NCI-H1694 (cell line): Measurements from ENCODE around the gene RFX6.

ENCODE experiments used
- DNase-seq: peaks from one replicate; lab custom pipeline; 2025; lab: John Stamatoyannopoulos, UW

RFX6 gene

GRCh38 chr6:116895935-116896334 is 18.9 kb downstream of the RFX6 start:
- no peak for DNase-seq

DNA sequence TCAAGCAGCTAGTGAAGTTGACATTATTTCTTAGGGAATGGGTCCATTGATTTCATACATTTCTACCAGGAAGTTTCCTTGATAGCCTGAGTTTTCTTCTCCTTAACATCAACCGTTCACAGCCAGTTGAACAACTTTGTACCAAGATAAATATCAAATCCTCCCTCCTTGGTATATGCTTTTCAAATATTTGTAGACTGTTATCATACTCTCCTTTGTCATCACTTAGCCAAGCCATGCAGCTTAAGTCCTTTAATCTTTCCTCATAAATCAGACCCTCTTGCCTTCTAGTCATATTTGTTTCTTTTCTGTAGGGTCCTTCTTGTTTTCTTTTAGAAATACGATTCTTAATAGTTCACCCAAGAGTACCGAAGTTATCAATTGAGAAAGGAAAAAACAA is 25.6 kb downstream of the RFX6 start:
- DNase-seq, result no peak

DNA sequence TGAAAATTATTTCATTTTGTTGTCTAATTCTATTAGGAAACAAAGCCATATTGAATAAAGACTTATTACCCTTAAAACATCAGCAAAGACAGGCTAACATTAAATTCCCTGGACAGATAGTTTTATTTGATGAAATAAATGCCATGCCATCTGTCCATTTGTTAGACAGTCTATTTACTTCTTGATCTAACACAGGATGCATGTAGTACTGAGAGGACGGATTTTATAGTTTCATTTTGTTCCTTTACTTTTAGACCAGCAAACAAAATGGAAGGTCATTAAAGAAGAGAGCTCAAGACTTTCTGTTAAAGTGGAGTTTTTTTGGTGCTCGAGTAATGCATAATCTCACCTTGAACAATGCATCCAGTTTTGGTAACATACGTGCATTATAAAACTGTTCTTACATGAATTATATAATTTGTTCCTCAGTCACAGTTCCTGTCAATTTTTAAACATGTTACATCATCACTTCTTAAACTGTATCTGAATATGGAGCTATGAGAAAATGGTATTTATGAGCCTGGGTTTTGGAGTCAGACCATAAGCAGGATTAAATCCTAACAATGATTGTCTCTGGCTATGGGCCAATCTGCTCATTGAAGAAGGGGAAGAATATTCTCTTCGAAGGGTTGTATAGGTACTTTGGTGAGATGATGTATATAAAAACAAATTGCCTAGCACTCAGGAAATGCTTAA is 46.0 kb downstream of the RFX6 start:
- DNase-seq, result no peak

DNA sequence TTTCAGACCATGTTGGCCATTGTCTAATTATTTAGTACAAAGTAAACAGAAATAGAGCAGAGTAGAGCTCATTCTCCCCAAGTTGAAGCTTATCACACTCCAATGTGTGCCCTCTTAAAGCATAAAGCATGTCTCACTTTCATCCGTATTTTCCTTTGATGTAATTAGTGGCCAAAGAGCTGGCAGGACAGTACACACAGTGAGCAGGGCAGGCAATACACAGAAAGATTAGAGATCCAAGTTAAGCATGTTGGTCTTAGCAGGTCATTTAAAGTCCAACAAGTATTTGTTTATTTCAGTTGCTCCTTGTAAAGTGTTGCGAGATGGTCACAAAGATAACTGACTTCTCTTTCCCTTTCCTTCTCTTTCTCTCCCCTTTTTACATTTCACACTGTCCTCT is 47.2 kb downstream of the RFX6 start:
- DNase-seq, result no peak

DNA sequence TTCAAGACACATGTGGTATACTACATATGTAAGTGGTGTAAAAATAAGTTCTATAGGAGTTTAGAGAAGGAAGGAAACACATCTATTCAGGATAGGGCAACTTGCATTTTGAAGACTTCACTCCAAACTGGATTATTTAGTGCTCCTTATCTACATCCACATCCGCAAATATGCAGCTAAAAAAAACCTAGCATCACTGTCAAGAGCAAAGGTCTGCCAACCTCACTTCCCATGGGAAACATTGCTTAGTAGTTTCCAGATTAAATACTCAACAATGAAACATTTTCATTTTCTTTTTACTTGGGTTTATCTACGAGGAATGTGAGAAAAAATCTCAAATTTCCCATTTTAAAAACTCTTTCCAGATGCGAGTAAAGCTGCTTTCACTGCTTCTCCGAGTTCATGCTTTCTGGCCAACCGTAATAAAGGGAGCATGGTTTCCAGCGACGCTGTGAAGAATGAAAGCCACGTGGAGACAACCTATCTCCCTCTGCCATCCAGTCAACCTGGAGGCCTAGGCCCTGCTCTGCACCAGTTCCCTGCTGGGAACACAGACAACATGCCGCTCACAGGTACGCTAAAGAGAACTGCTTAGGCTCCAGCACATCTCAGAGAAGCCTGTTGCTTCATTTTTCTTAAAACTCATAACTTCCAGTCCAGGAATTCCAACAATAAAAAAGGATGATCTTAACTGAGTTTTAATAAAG is 48.2 kb downstream of the RFX6 start:
- DNase-seq, result no peak

DNA sequence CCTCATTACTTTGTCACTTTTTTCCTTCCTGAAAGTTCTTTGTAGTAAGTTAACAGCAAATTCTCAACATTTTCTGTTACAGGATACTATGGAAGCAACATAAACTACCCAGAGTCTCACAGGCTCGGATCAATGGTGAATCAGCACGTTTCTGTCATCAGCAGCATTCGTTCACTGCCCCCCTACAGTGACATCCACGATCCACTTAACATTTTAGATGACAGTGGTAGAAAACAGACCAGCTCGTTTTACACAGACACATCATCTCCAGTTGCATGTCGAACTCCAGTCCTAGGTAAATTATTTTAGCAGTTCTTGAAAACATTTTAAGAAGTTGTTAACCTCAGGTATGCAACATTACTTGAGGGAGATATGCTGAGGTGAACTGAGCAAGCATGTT is 51.6 kb downstream of the RFX6 start:
- no peak for DNase-seq

DNA sequence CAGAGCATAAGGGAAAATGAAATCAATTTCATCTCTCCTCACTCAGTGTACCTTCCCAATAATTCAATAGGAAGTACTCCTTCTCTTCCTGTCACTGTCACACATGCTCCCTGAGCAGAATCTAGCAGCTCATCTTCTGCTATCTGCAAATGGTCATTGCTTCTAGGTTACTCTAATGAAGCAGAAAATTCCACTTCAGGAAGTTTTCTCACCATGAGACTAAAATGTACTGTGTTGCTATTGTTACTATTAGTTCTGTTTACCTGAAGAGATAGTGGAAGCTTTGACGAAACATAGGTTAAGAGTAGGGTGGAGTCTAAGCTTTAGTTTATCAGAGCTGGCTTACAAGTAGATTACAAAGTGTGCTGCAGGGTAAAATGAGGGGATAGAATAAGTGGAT is 52.8 kb downstream of the RFX6 start:
- DNase-seq, result no peak

GRCh38 chr6:116931456-116931855 is 54.4 kb downstream of the RFX6 start:
- no peak for DNase-seq

DNA sequence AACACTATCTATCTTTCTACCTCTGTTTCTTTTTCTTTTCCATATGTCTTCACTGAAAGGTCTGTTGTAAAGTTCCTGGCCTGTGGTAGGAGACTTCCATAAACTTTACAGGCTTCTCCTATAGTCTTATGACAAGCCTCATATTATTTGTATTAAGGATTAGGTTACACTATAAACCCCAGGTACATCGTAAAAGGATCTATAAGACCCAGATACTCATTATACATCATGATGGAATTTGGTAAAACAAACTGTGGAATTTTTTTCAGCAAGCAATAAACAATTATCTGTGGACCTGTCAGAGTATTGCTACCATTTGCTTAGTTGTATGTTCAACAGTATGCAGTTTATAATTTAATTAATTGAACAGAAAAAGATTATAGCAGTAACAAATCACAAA is 55.5 kb downstream of the RFX6 start:
- DNase-seq, result no peak

DNA sequence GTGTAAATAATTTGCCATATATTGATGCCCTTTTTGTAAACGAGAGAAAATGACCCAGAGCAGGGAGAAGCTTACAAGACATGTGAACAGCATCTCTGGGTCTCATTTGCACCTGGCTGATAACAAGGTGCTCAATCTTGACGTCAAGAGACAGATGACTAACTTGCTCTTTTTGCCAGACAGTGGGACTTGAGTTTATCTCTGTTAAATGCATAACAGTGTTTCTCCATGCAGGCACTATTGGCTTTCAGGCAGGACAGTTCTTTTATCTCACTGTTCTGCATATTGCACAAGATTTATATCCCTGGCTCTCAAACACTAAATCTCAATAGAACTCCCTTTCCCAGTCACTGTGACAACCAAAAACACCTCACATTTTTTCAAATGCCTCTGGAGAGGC is 56.4 kb downstream of the RFX6 start:
- no peak for DNase-seq

DNA sequence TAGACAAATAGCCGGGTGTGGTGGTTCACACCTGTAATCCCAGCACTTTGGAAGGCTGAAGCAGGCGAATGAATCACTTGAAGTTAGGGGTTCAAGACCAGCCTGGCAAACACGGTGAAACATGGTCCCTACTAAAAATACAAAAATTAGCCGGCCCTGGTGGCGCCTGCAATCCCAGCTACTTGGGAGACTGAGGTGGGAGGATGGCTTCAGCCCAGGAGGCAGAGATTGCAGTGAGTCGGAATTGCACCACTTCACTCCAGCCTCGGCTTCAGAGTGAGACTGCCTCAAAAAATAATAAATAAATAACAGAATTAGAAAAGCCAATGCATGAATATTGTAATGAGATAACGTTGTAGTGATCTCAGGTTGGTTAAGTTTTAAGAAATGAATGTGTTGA is 61.3 kb downstream of the RFX6 start:
- DNase-seq, result no peak

GRCh38 chr6:116941727-116942126 is 64.7 kb downstream of the RFX6 start:
- DNase-seq, result no peak

- no peak for DNase-seq
Observed at GRCh38 chr6:116945809-116946208, 68.8 kb downstream of the RFX6 start.

DNA sequence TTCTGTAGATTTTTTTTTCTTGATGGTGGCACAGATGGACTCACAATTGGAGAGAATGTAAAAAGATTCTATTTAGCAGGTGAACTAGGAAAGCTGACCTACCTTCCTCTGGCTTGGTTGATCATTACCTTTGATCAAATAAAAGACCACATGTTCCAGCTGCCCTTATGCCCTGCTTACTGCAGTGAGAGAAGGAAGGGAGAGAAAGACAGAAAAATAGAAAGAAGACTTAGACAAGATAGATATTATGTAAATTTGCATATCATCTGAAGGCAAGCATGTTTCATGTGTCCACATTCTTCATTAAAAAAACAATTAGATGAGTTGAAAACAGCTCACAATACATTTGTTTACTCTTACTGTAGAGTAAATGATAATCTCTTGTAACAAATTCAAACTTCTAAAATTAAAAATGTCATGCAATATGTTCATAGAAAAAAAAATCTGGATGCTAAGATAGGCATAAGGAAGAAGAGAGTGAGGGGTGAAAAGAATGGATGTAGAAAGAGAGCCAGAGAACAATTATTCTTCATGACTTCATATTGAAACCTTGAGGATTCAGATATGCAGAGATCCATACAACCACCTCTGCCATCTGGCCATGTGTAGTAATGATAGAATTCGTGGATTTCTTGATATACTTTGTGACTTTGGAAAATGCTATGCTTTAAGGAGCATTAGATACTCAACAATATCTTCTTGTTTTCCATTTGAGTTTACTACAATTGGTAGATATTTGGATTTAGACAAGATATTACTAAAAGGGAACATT is 71.7 kb downstream of the RFX6 start:
- no peak for DNase-seq

DNA sequence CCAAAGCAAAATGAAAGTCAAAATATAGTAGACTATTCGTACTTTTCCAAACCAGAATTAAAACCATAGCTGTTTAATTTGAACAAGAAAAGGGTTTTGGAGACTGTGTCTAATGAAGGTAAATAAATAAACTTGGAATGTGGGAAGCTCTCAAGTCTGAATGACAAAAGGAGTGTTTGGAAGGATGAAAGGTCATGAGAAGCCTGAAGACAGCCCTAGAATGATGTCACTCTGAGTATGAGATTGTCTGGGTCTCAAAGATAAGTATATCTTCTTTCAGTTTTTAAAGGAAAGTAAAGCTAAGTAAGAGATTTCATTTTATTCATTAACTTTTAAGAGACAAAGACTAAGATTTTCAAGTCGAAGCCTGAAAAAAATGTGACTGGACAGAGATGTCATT is 72.9 kb downstream of the RFX6 start:
- DNase-seq, result no peak

DNA sequence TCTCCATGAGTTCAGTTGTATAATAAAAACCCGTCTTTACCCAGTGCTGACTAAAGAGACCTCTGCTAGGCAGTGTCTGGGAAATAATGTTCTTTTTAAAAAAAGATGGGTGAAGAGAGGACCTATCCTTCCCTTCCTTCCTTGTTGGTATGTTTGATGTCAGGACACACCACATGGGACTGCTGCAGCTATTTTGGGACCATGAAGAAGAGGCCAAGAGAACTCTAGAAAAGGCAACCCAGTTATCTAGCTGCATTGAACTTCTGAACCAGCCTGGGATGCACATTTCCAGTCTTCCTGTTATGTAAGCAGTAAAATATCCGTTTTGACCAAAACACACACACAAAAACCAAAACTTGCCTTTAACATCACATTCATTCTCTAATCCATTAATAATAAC is 77.3 kb downstream of the RFX6 start:
- DNase-seq, result no peak

- no peak for DNase-seq
Observed at GRCh38 chr6:116954938-116955337, 77.9 kb downstream of the RFX6 start.

DNA sequence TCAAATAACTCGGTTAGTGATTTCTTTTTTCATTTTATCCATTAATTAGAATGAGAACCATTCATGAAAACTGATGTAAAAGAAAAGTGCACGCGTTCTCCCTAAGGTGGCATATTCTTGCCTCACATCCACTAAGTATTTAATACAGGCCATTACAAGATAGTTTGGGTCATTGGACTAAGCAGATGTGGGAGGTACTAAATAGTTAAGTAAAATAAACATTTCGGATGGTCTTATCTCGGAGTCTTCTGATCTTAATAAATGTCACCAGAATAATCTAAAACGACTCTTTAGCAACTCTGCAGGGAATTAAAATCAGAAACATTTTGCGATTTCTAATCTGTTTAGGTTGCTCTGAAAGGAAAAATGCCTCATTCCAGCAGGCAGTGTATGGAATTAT is 78.7 kb downstream of the RFX6 start:
- DNase-seq, result no peak

GRCh38 chr6:116963972-116964371 is 86.9 kb downstream of the RFX6 start:
- no peak for DNase-seq

GRCh38 chr6:116966675-116967576 is 89.9 kb downstream of the RFX6 start:
- no peak for DNase-seq

- peak; percentile 15 for DNase-seq
Observed at GRCh38 chr6:116969211-116969863, 92.3 kb downstream of the RFX6 start.

GRCh38 chr6:116971959-116972358 is 94.9 kb downstream of the RFX6 start:
- DNase-seq, result peak; percentile 16
